HG02588 (cell line): ENCODE measurements around the gene ARHGEF17.

Source experiments
- ATAC-seq: cut with Tn5 transposase; IDR thresholded peaks from one replicate; pipeline ENCODE4 v1.9.1; 2021; ENCODE audit warnings: mild to moderate bottlenecking, moderate library complexity; ENCODE audit not compliant: unreplicated experiment

Gene ARHGEF17

GRCh38 chr11:73313652-73314051 lies 5.6 kb downstream of the ARHGEF17 start:
- ATAC-seq, result no peak

DNA sequence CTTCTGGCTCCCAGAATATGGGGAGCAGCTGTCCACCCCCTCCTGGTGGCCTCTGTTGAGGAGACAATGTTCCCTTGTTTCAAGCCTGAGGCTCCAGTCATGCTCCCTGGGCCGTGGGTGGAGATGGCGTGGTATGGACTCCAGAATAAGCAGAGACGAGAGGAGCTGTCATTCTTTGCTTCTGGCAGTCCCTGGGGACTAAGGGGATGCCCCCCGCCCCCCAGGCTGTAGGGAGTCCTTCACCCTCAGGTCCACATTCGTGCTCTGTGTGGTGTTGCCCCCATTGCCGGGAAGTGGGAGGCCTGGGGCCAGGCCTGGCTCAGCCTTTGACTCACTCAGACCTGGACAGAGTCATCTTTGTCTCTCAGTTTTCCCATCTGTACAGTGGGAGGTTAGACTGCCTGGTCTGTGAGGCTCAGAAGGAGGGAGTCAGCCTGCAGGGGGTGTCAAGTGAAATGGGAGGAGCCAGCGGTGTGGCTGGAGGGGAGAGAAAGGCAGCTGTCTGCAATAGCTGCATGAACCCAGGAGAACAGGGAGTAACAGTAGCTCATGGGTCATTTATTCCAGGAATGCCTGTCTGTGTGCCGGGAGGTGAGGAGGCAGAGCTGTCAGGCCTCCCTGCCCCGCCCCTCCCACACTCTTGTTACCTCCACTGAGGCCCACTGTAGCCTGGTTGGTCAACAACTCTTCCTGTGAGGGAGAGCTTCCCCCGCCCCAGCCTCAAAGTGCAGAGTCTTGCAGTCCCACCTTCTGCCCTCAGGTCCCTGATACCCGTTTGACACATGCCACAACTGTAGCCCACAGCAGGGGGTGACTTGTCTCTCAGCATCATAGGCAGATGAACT lies 6.3 kb downstream of the ARHGEF17 start:
- ATAC-seq, result no peak

GRCh38 chr11:73315293-73316020 lies 7.4 kb downstream of the ARHGEF17 start:
- no peak for ATAC-seq

- ATAC-seq, result no peak
Observed at GRCh38 chr11:73316422-73316821, 8.3 kb downstream of the ARHGEF17 start.

- no peak for ATAC-seq
Observed at GRCh38 chr11:73317373-73317772, 9.3 kb downstream of the ARHGEF17 start.

GRCh38 chr11:73317803-73318202 lies 9.7 kb downstream of the ARHGEF17 start:
- ATAC-seq, result no peak

DNA sequence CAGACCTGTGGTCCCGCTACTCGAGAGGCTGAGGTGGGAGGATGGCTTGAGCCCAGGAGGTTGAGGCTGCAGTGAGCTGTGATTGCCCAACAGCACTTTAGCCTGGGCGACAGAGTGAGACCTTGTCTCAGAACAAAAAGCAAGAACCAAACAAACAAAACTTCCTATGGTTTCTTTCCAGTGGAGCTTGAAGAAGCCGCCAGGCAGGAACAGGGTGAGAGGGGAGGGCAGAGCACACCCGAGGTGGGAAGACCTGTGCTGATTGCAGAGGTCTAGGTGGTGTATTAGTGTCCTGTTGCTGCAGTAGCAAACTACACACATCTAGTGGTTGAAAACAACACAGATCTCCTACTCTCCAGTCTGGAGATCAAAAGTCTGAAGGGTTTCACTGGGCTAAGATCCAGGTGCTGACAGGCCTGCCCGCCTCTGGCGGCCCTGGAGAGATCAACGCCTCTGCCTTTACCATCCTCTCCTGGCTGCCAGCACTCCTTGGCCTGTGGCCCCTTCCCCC lies 10.5 kb downstream of the ARHGEF17 start:
- no peak for ATAC-seq

DNA sequence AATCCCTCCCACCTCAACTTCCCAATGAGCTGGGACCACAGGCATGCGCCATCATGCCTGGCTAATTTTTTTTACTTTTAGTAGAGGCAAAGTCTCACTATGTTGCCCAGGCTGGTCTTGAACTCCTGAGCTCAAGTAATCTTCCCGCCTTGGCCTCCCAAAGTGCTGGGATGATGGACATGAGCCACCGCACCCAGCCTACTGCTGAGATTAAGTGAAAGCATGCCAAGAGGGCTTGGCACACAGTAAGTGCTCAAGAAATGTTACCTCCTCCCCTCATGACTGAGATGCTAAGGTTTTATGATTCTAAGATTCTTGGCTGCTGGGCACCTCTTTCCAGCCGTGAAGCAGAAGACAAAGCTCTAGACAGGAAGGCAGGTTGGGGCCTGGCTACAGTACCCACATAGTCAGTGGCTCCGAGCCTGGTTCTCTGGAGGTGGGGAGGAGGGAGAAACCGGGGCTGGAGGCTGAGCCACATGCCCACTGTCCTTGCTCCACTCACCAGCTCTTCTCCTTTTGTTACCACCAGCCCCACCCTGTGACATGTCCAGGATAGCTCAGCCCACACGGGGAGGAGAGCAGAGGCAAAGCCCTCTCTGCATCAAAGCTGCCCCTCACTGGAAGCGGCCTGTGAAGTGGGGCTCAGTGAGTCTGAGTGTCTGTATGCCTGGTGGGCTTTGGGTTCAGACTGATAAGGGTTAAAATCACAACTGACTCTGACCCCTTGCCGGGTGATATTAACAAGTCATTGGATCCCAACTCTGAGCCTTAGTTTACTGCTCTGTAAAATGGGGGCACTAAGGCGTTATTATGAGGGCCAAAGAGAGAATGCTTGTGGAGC lies 12.9 kb downstream of the ARHGEF17 start:
- ATAC-seq, result no peak

- ATAC-seq, result no peak
Observed at GRCh38 chr11:73321604-73322381, 13.7 kb downstream of the ARHGEF17 start.

DNA sequence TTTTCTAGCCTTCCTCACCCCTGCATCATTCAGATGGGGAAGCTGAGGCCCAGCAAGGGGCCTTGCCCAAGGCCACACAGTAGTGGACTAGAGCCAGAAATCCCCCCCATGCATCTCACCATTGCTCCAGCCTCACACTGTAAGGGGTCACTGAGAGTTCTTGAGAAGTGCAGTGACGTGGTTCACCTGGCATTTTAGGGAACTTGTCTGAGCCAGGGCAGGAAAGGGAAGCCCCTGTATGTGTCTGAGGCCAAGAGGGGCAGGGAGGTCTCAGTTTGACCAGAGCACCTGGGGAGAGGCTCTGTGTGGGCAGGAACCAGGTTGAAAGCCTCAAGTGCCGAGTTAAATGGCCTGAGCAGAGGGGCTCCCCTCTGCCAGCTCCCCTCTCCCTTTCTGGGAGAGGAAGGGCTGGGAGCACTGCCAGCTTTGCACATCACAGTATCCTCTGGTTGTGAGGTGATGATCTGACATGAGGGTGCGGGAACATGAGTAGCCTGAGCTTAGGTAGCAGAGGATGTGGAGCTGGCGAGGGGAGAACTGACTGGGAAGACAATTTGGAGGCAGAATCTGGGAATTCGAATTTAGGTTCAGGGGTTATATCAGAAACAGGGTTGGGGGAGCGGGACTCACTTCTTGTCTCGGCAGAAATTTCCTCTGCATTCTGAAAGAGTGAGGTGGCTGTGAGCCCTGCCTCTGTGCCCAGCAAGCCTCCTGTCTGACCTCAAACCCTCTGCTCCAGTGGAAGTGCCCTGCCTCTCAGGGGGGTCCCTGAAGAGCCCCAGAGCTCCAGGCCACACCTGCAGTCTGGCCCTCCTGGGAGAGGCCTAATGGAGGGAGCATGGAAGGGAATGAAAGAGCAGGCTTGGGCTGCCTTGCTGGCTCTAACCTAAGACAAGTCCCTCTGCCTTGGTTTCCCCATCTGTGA lies 14.6 kb downstream of the ARHGEF17 start:
- no peak for ATAC-seq

- ATAC-seq, result no peak
Observed at GRCh38 chr11:73323464-73323863, 15.4 kb downstream of the ARHGEF17 start.

DNA sequence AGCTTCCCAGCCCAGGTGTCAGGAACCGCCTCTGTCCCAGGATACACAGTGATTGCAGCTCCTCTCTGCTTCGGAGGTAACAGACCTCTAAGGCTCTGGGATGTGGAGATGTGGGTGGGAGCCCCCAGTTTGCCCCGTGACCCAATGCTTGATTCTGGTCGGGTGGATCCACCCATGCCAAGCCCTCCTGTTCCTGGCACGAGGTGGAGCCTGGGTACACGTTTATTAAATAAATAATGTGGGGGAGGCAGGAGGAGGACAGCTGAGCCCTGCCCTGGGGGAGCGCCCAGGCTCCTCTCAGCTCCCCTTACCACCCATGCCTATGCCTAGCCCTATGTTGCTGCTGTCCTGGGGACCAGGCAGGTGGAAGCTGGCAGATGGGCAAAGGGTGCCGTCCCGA lies 16.0 kb downstream of the ARHGEF17 start:
- ATAC-seq, result no peak

DNA sequence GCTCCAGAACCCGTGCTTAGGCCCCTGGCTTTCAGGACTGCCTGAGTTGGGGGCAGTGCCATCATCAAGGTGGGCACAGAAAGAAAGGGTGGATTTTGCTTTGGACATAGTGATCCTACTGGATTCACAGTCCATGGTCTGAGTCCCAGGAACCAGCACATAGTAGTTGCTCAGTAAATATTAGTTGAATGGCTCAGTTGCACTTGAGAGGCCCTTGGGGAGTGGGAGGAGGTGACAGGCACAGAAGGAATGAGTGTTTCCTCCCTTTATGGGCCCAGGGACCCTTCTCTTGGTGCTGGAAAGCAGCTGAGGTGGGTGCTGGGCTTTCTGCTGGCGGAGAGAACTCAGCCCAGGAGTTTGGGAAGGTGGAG lies 16.6 kb downstream of the ARHGEF17 start:
- ATAC-seq, result no peak

- peak; percentile 61 for ATAC-seq
Observed at GRCh38 chr11:73325036-73325981, 17.2 kb downstream of the ARHGEF17 start.

- no peak for ATAC-seq
Observed at GRCh38 chr11:73326929-73327811, 19.1 kb downstream of the ARHGEF17 start.

DNA sequence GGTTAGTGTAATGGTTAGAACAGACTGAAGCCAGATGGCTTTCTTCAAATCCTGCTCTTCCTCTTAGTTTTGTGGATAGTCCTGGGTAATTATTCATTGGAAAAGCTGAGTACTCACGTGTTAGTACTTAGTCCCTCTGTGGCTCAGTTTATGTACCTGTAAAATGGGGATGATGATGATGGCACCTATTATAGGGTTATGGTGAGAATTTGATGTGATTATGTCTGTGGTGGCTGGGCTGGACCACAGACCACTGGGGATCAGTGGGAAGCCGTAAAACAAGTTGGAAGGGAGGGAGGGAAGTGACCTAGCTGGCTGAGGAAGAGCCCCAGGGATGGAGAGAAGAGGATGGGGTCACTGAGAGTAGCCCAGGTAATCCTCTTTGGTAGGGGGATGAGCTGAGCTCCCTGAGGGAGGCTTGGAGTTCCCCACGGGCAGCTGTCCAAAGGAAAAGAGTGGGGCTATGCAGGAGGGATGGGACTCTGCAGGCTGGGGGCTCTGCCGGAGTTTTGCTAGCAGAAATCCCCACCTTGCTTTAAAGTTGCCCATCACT lies 19.8 kb downstream of the ARHGEF17 start:
- no peak for ATAC-seq

DNA sequence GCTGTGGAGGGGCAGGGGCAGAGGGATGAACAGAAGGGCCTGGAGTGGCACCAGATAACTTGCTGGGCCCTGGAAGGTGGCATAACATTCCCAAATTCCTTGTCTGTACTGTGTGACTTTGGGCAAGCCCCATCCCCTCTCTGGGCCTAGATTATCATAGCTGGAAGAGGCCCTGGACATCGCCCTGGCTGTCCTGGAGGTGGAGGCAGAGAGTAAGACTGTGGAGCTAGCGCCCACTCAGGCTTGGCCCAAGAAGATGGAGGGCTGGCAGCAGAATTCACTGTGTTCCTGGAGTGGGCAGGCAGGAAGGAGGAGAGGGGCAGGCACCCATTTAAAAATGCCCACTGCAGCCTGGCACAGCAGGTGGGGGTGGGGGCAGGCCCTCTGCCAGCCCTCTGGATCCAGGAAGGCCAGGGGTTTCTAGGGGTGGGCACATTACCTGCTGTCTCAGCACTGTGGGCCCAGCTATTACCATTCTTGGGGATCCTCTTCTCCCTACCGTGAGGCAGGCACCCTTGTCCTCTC lies 22.6 kb downstream of the ARHGEF17 start:
- ATAC-seq, result no peak
